GM19193 (cell line): ENCODE results near the gene SPIN4.

Source experiments
- POLR2A ChIP-seq: IDR thresholded peaks from 4 replicates; pipeline ENCODE4 v1.6.1; 2011; ENCODE audit not compliant: insufficient read depth, insufficient read length; ENCODE audit errors: extremely low read depth

The SPIN4 gene

DNA sequence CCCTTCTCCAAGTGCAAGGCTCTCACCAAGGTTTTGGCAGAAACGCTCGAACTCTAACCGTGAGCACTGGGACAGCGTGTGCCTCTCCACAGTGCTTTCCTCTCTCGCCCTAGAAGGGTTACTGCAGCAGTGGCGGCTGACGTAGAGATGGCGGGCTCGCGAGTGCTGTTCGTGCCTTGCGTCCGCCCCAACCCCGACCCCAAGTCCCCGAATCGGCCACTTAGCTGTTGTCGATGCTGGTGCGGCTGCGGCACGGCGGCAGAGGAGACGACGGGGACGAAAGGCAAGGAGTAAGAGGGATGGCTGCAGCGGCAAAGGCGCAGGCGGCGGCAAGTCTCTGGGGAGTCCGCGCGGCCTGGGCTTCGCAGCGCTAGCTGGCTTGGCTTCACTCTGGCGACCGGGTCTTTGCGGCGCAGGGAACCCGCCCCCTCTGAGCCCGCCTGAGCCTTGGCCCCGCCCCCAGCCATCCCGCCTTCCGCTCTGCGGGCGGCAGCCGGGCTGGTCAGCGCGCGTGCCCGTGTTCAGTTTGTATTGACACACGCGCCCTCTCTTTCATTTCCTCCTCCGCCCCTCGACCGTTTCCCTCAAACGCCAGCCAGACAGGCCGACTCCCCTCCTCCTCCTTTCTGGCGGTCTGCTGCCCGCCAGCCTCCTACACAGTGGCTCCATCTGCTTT, at the start of gene SPIN4:
Gene SPIN4, minus strand, starts transcription at position 392 of the 676 bp plus-strand sequence. CDS start 513 bp downstream, outside the sequence.
- peak; percentile 3 for TF ChIP-seq POLR2A

DNA sequence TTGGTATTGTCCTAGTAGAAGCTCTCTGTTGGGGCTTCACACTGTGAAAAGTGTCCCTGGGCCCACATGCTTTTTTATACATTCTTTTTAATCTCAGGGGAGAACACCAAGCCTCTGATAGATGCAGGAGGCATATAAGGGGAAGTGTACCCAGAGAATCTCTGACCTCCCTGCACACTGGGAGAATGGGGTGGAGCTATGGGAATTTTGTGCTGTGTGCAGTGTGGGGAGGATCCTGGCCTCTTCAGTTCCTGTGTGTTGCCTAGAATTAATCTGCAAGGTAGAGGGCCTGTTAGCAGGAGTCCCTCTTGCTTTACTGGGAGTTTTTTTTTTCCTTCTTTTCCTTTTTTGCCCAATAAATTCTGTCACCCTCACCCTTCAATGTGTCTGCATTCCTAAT, 49.2 kb upstream of the SPIN4 start:
- TF ChIP-seq POLR2A: no peak

DNA sequence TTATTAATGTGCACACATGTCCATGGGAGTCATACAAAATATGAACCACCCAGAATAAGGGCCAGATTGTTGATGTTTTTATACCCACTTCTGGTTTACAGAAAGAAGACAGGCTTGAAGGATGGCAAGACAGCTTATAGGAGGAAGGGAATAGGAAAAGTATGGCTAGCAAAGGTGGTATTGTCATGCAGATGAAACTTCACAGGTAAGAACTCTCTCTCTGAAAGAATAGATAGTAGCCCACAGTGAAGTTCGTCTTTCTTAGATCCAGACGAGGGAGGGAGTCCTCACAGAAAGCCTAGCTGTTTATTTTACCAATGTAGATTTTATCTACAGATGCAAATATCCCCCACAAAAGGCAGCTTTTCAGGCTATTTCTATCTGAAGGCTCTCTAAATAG, 43.7 kb upstream of the SPIN4 start:
- TF ChIP-seq POLR2A: no peak

DNA sequence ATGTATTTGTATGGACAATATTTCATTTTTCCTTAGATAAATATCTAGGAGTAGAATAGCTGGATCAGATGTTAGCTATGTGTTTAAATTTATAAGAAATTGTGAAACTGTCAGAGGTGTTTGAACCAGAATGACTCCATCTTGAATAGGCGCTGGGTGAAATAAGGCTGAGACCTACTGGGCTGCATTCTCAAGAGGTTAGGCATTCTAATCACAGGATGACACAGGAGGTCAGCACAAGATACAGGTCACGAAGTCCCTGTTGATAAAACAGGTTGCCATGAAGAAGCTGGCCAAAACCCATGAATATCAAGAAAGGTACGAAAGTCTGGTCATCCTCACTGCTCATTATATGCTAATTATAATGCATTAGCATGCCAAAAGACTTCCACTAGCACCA, 36.3 kb upstream of the SPIN4 start:
- no peak for TF ChIP-seq POLR2A

DNA sequence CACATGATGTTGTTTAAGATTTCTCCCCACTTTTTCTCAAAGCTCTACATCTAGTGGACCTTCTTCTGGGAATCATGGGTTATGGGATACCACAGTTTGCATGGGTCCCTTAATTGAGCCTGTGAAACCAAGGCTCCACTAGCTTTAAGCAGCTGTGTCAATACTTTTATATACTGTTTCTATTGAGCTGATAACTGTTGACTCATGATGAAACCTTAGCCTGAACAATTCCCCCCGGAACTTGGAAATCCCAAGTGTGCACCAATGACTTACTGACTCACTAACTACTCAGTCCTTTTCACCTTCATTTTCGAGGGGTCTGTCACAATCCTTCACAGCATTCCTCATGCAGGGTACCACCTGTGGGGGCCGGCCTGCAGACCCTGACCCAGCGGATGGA, 12.7 kb upstream of the SPIN4 start:
- no peak for TF ChIP-seq POLR2A

DNA sequence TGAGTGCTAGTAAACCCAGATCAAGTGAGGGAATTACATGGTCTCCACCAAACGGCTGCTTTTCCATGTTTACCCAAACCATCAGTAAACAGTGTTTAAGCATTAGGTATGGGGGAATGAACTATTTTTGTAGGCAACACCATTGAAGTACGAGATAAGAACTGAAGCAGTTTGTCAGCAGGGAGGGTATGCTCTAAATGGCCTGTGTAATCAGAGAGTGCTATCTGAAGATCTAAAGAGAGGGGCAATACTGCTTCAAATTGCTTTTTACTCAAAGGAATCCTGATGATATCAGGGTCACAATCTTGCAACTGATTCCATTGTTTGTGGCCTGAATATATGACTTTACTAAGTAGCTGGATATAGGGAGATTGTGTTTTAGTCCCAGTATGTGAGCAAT, 10.4 kb upstream of the SPIN4 start:
- no peak for TF ChIP-seq POLR2A

DNA sequence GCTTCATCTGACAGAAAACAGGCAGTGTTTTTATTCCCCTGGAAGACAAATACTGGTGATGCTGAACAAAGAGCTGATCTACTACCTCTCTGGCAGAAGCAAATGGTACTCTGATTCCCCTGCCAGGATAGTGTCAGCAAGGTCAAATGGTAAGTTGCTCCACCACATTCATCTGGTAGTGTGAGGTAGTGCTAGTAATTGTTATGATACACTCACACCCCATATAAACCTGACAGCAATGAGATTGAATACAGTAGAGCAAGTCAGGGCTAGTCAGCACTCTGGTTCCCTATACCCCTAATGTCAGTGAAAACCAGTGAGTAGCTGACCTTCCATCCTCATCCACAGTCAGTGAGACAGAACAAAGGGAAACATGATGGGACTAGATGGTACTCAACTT, 3.4 kb upstream of the SPIN4 start:
- no peak for TF ChIP-seq POLR2A

DNA sequence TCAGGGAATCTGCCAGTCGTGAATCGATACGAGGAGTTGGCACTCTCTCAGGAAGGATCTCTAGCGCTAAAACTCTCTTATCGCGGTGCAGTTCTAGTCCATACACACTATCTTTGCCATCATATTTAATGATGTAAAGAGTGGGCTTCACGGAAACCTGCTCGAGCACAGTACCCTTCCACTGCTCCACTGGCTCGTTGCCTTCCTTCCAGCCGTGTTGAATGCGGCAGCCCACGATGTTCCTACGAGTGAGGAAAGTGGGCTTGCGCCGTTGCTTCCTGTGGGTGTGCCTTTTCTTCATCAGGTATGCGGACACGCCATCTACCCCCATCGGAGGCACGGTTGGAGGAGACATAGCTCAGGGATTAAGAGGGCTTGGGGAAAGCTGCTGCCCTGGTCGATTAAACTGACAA, 661 bp downstream of the SPIN4 start:
- no peak for TF ChIP-seq POLR2A

DNA sequence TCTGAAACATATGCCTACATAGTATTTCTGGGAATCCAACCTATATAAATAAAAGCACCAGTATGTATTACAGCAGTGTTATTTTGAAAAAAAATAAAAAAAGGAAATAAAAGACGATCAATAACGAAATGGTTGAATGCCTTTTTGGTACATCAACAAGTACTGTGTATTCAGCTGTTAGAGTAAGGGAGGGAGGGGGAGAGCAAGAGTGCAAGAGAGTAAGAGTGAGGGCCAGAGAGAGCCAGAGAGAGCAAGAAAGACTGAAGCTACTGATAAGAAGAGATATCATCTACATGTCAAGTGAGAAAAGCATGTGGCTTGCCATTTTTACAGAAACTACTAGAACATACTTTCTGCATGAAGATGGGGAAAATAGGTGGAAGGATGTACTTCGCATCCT, 1.8 kb downstream of the SPIN4 start:
- no peak for TF ChIP-seq POLR2A

DNA sequence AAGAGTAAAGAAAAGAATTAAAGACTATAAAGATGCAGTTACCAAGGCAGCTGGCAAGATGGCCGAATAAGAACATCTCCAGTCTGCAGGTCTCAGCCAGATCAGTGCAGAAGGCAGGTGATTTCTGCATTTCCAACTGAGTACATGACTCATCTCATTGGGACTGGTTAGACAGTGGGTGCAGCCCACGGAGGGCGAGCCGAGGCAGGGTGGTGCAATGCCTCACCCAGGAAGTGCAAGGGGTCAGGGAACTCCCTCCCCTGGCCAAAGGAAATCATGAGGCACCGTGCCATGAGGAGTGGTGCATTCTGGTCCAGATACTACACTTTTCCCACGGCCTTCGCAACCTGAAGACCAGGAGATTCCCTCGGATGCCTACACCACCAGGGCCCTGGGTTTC, 20.5 kb downstream of the SPIN4 start:
- no peak for TF ChIP-seq POLR2A

DNA sequence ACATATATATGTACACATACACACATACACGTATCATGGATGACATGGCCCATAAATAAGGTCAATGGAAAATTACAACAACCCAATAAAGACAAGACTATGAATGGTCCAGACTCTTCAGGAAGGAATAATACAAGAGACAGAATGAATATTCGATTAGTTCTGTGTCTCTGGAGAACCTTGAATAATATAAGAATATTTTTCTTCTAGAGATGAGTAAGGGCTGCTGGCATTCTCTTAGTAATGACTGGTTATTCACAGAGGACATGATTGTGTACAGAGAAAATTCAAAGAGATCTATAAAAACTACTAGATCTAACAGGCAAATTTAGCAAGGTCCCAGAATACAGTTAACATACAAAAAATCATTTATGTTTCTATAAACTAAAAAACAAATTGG, 23.3 kb downstream of the SPIN4 start:
- no peak for TF ChIP-seq POLR2A

DNA sequence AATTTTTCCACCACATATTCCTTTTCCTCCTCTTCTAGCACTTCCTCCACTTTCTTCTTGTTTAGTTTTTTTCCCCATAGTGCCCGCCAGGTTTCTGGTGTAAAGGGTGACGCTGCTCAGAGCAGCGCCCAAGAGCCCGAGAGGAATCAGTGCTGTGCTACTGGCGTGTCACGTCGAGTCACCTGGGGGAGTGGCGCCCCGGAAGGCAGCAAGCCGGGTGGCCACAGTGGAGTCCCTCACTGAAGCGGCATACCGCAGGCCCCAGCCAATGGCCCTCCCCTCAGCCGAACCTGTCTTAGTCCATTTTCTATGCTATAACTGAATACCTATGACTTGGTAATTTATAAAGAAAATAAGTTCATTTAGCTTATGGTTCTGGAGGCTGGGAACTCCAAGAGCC, 51.5 kb downstream of the SPIN4 start:
- no peak for TF ChIP-seq POLR2A
